ENCODE results near the gene ZNF497.
A peak's percentile ranks its signal among the peaks of the same experiment; 100 is the strongest.

The ZNF497 gene

GRCh38 chr19:58305932-58306323 is 56.6 kb downstream of the ZNF497 start:
- DNase-seq = peak; percentile 61

- DNase-seq = peak; percentile 98
Measured at GRCh38 chr19:58305065-58305931, 57.3 kb downstream of the ZNF497 start, which contains the start of gene ERVK3-1. Gene ERVK3-1, plus strand, starts transcription at chr19:58305377. Its CDS starts 6,792 bp downstream, at chr19:58312169.

GRCh38 chr19:58304748-58305064 is 57.8 kb downstream of the ZNF497 start:
- no peak for DNase-seq
